Measurements from ENCODE around the gene CLVS2.

Gene CLVS2

GRCh38 chr6:122998403-122998975 is 2.5 kb downstream of the CLVS2 start:
- TF ChIP-seq MAX (IDR thresholded peaks at IDR 0.05) (no peak), REST (IDR thresholded peaks at IDR 0.05; ENCODE audit: low read depth) (no peak), CREB1 (IDR thresholded peaks at IDR 0.05; ENCODE audit: low read depth) (no peak), EGR1 (IDR thresholded peaks at IDR 0.05) (no peak), FOXM1 (IDR thresholded peaks at IDR 0.05; ENCODE audit: borderline replicate concordance, low read depth) (no peak), USF1 (IDR thresholded peaks at IDR 0.05) (no peak)

GRCh38 chr6:123000244-123000770 is 4.3 kb downstream of the CLVS2 start:
- TF ChIP-seq TEAD4 (IDR thresholded peaks at IDR 0.05) = no peak
- no peak for TF ChIP-seq NFIC (IDR thresholded peaks at IDR 0.05)
- TF ChIP-seq EGR1 (IDR thresholded peaks at IDR 0.05) = no peak
- TF ChIP-seq RAD21 (IDR thresholded peaks at IDR 0.05; ENCODE audit: low read depth) = no peak
- TF ChIP-seq USF1 (IDR thresholded peaks at IDR 0.05) = no peak
- TF ChIP-seq CREB1 (IDR thresholded peaks at IDR 0.05; ENCODE audit: low read depth) = no peak
- TF ChIP-seq EP300 (IDR thresholded peaks at IDR 0.05; ENCODE audit: borderline replicate concordance) = no peak
- TF ChIP-seq CEBPB (IDR thresholded peaks at IDR 0.05) = no peak
- TF ChIP-seq FOXM1 (IDR thresholded peaks at IDR 0.05; ENCODE audit: borderline replicate concordance, low read depth) = no peak
- no peak for TF ChIP-seq MAX (IDR thresholded peaks at IDR 0.05)
- no peak for TF ChIP-seq TAF1 (IDR thresholded peaks at IDR 0.05; ENCODE audit: low read depth)
- TF ChIP-seq TCF12 (IDR thresholded peaks at IDR 0.05; ENCODE audit: low read depth) = no peak
- TF ChIP-seq ZBTB7A (IDR thresholded peaks at IDR 0.05; ENCODE audit: low read depth) = no peak

GRCh38 chr6:123001540-123001939 is 5.5 kb downstream of the CLVS2 start:
- TF ChIP-seq EP300 (IDR thresholded peaks at IDR 0.05; ENCODE audit: borderline replicate concordance) = no peak
- no peak for TF ChIP-seq REST (IDR thresholded peaks at IDR 0.05; ENCODE audit: low read depth)
- no peak for TF ChIP-seq MAX (IDR thresholded peaks at IDR 0.05)
- no peak for TF ChIP-seq TAF1 (IDR thresholded peaks at IDR 0.05; ENCODE audit: low read depth)
- no peak for TF ChIP-seq RAD21 (IDR thresholded peaks at IDR 0.05; ENCODE audit: low read depth)
- TF ChIP-seq TEAD4 (IDR thresholded peaks at IDR 0.05) = no peak
- TF ChIP-seq NFIC (IDR thresholded peaks at IDR 0.05) = no peak
- no peak for TF ChIP-seq CEBPB (IDR thresholded peaks at IDR 0.05)
- no peak for TF ChIP-seq ZBTB7A (IDR thresholded peaks at IDR 0.05; ENCODE audit: low read depth)
- TF ChIP-seq CREB1 (IDR thresholded peaks at IDR 0.05; ENCODE audit: low read depth) = no peak
- no peak for TF ChIP-seq USF1 (IDR thresholded peaks at IDR 0.05)
- TF ChIP-seq TCF12 (IDR thresholded peaks at IDR 0.05; ENCODE audit: low read depth) = no peak
- no peak for TF ChIP-seq YY1 (IDR thresholded peaks at IDR 0.05; ENCODE audit: low read depth)
- TF ChIP-seq FOXM1 (IDR thresholded peaks at IDR 0.05; ENCODE audit: borderline replicate concordance, low read depth) = no peak
- no peak for TF ChIP-seq EGR1 (IDR thresholded peaks at IDR 0.05)

GRCh38 chr6:123007885-123008284 is 11.8 kb downstream of the CLVS2 start:
- TF ChIP-seq RAD21 (IDR thresholded peaks at IDR 0.05; ENCODE audit: low read depth) (no peak), MAX (IDR thresholded peaks at IDR 0.05) (no peak), EGR1 (IDR thresholded peaks at IDR 0.05) (no peak), USF1 (IDR thresholded peaks at IDR 0.05) (no peak), FOXM1 (IDR thresholded peaks at IDR 0.05; ENCODE audit: borderline replicate concordance, low read depth) (no peak), ZBTB7A (IDR thresholded peaks at IDR 0.05; ENCODE audit: low read depth) (no peak), TCF12 (IDR thresholded peaks at IDR 0.05; ENCODE audit: low read depth) (no peak), CREB1 (IDR thresholded peaks at IDR 0.05; ENCODE audit: low read depth) (no peak), TAF1 (IDR thresholded peaks at IDR 0.05; ENCODE audit: low read depth) (no peak), CEBPB (IDR thresholded peaks at IDR 0.05) (no peak), REST (IDR thresholded peaks at IDR 0.05; ENCODE audit: low read depth) (no peak), EP300 (IDR thresholded peaks at IDR 0.05; ENCODE audit: borderline replicate concordance) (no peak), NFIC (IDR thresholded peaks at IDR 0.05) (no peak), YY1 (IDR thresholded peaks at IDR 0.05; ENCODE audit: low read depth) (no peak), TEAD4 (IDR thresholded peaks at IDR 0.05) (no peak)

All from Ishikawa (cell line).